ENCODE data around the gene NMRAL1. TPM values are rescaled to one million over a fixed set of nuclear protein-coding genes. Genes with fewer than 3 reads are reported as not detected.

Gene NMRAL1
- total RNA-seq, 1 donor from 2014 or later = 47.1 TPM

GRCh38 chr16:4510747-4511426, 36.5 kb upstream of the NMRAL1 start:
- H3F3A ChIP-seq (ENCODE audit: low read depth) = peaks cover 8% of the 10 kb centered on the region
- peaks cover 8% of the 10 kb centered on the region for H3K79me2 ChIP-seq (ENCODE audit: low read depth)
- peaks cover 9% of the 10 kb centered on the region for H3K36me3 Mint-ChIP-seq
- TF ChIP-seq EZH2phosphoT487 (IDR thresholded peaks at IDR 0.05) (no peak), CTCF (IDR thresholded peaks at IDR 0.05) (no peak), EZH2 (IDR thresholded peaks at IDR 0.05) (no peak)
- no peaks in the 10 kb centered on the region for H3K36me3 ChIP-seq
- H3K9ac ChIP-seq = no peak overlapping the region
- peaks cover 8% of the 10 kb centered on the region for H4K20me1 ChIP-seq (ENCODE audit: low read depth)
- no peak overlapping the region for H2AFZ ChIP-seq (replicated peaks)
- peaks cover 2% of the 10 kb centered on the region for H3K27me3 Mint-ChIP-seq (ENCODE audit: insufficient read depth, low read depth)
- no peaks in the 10 kb centered on the region for H3K9me3 ChIP-seq (ENCODE audit: low read depth)
- peaks cover 7% of the 10 kb centered on the region for H3K4me1 Mint-ChIP-seq
- H3K4me3 Mint-ChIP-seq = no peak overlapping the region
- no peaks in the 10 kb centered on the region for H3K27me3 ChIP-seq
- no peaks in the 10 kb centered on the region for H3K9me3 Mint-ChIP-seq
- H3K27ac Mint-ChIP-seq = peak overlapping the region; percentile 4
- no peak for DNase-seq (ENCODE audit: low spot score)
- H3K4me3 ChIP-seq = no peak overlapping the region
- no peaks in the 10 kb centered on the region for H3K4me1 ChIP-seq
- H3K4me2 ChIP-seq = no peak overlapping the region
- no peak overlapping the region for H3K27ac ChIP-seq

DNA sequence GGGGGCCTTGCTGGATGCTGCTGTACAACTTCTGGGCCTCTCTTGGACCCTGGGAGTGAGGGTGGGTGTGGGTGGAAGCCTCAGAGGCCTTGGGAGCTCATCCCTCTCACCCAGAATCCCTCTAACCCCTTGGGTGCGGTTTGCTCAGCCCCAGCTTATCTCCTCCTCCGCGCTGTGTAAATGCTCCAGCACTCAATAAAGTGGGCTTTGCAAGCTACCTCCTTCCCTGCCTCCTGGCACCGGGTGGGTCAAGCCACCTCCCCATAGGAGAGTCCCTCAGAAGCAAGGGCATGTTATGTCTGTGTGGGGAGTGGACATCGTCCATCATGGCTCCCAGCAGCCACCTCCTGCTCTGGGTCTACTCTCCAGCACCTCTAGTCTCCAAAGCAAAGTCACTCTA, 35.7 kb upstream of the NMRAL1 start:
- H3K79me2 ChIP-seq (ENCODE audit: low read depth) = peaks cover 2% of the 10 kb centered on the region
- Mint-ChIP-seq H3K27ac (no peak overlapping the region), H3K4me1 (peaks cover 7% of the 10 kb centered on the region), H3K9me3 (no peaks in the 10 kb centered on the region), H3K36me3 (peaks cover 9% of the 10 kb centered on the region), H3K27me3 (ENCODE audit: insufficient read depth, low read depth) (peaks cover 2% of the 10 kb centered on the region), H3K4me3 (no peak overlapping the region)
- no peaks in the 10 kb centered on the region for H3K27me3 ChIP-seq
- DNase-seq (ENCODE audit: low spot score) = no peak
- no peaks in the 10 kb centered on the region for H3K9me3 ChIP-seq (ENCODE audit: low read depth)
- H3K4me1 ChIP-seq = no peaks in the 10 kb centered on the region
- H4K20me1 ChIP-seq (ENCODE audit: low read depth) = peaks cover 3% of the 10 kb centered on the region
- peaks cover 8% of the 10 kb centered on the region for H3F3A ChIP-seq (ENCODE audit: low read depth)
- no peak overlapping the region for H2AFZ ChIP-seq (replicated peaks)
- no peak overlapping the region for H3K4me2 ChIP-seq
- no peak overlapping the region for H3K27ac ChIP-seq
- no peaks in the 10 kb centered on the region for H3K36me3 ChIP-seq
- no peak overlapping the region for H3K4me3 ChIP-seq
- no peak for TF ChIP-seq CTCF (IDR thresholded peaks at IDR 0.05)
- H3K9ac ChIP-seq = no peak overlapping the region

- no peak overlapping the region for H3K4me3 Mint-ChIP-seq
These were observed 35.0 kb upstream of the NMRAL1 start for GRCh38 chr16:4509420-4509819.

More at GRCh38 chr16:4509420-4509819, 35.0 kb upstream of the NMRAL1 start:
- Mint-ChIP-seq H3K27ac (no peak overlapping the region), H3K4me1 (peaks cover 7% of the 10 kb centered on the region), H3K9me3 (no peaks in the 10 kb centered on the region), H3K36me3 (peaks cover 9% of the 10 kb centered on the region), H3K27me3 (ENCODE audit: insufficient read depth, low read depth) (peaks cover 2% of the 10 kb centered on the region)
- H3K4me2 ChIP-seq = no peak overlapping the region
- H3K4me3 ChIP-seq = no peak overlapping the region
- H4K20me1 ChIP-seq (ENCODE audit: low read depth) = peaks cover 3% of the 10 kb centered on the region
- no peak overlapping the region for H3K9ac ChIP-seq
- H3K79me2 ChIP-seq (ENCODE audit: low read depth) = no peaks in the 10 kb centered on the region
- H3K4me1 ChIP-seq = no peaks in the 10 kb centered on the region
- no peaks in the 10 kb centered on the region for H3K36me3 ChIP-seq
- H3K27ac ChIP-seq = no peak overlapping the region
- H3K27me3 ChIP-seq = no peaks in the 10 kb centered on the region
- H2AFZ ChIP-seq (replicated peaks) = no peak overlapping the region
- TF ChIP-seq CTCF (IDR thresholded peaks at IDR 0.05) = no peak
- TF ChIP-seq EZH2 (IDR thresholded peaks at IDR 0.05) = no peak
- TF ChIP-seq EZH2phosphoT487 (IDR thresholded peaks at IDR 0.05) = no peak
- H3K9me3 ChIP-seq (ENCODE audit: low read depth) = no peaks in the 10 kb centered on the region
- peaks cover 8% of the 10 kb centered on the region for H3F3A ChIP-seq (ENCODE audit: low read depth)
- DNase-seq (ENCODE audit: low spot score) = no peak
